GM19463 (cell line): ENCODE results near the gene CEP250.

Experiments
- ATAC-seq: cut with Tn5 transposase; IDR thresholded peaks from one replicate; pipeline ENCODE4 v1.9.1; 2021; ENCODE audit warnings: mild to moderate bottlenecking, moderate library complexity; ENCODE audit not compliant: unreplicated experiment

CEP250 gene

DNA sequence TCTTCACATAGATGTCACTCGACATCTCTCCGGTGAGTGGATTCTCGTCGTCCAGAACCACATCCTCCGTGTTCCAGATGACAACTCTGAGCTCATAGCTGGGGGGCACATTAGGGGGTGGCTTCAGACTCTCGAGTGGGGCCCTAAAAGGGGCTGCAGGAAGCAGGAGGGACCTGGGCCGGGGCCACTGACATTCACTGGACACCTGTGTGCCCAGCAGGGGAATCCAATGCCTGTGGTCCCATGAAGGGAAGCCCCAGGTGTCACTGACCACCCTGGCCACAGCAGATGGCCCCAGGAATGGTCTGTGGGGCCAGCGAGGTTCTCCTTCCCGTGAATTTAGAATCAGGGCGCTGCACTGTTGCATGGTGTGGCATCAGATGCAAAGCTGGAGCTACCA, 105.1 kb downstream of the CEP250 start:
- ATAC-seq: no peak

DNA sequence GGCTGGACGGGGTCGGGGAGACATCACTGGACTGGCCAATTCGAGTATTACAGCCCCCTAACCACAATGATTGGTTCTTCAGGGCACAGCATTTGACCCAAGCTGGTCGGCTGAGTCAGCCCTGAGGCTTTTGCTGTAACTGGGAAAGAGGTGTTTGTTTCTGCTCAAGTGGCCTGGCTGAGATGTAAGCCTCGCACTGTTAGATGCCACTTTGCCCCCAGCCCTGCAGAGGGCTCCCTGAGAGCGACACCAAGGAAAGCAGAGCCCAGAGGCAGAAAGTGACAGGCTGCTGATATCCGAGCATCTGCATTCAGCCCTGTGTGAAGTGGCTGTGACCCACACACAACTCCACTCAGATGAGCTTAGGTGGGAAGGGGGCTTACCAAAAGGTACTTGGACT, 105.9 kb downstream of the CEP250 start:
- ATAC-seq: no peak

DNA sequence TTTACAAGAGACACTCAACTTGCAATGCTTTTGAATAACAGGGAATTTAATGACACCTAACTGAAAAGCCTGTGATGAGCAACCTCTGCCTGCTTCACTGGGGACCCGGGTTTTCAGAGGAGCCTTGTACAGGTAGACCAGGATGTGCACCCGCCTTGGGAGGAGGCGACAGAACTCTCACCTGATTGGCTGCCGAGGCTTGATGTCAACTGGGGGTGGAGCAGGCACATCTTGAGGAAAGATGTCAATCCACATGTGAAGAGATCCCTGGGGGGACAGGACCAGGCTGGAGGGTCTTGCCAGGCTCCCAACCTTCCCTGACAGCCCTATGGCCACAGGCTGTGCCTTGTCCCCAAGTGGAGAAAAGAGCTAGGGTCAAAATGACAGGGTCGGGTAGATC, 106.3 kb downstream of the CEP250 start:
- no peak for ATAC-seq

DNA sequence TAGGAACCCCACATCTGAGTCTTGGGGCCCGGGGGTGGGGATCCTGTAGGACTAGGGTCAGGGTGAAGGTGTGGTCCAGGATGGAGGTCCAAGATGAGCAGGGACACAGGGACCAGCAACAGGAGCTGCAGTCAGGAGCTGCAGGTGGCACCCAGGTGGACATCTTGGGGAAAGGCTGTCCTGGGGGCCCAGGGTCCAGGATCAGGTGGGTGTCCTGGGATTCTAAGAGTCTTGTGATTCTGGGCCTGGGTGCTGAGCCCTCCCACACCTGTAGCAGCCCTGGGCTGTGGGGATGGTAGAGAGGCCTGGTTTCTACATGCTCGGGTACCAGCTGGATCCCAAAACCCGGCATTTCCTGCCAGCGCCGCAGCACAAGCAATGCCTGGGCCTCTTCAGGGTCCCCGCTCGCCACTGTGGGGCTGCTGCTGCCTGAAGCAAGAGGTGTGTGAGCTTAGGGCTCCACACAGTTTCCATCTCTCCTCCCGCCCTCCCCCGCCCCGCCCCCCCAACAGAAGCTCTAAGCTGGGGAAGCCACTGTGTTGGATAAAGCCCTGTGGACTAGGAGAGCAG, 107.2 kb downstream of the CEP250 start:
- no peak for ATAC-seq

DNA sequence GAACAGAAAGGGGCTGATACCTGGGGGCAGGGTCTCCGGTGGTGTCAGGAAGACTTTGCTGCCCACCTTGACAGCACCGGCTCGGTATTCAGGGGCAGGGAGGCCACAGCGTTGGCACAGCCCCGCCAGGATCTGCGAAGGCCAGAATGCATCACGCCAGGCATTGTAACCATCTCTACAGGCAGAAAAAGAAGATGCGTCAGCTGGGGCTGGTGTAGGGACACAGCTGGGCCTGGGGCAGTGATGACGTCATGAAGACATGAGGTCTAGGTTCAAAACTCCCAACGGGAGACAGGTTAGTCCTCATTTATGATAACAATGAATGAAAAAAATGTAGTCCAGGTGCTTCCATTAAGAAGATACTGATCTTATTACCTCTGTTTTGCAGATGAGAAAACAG, 108.4 kb downstream of the CEP250 start:
- ATAC-seq: no peak

DNA sequence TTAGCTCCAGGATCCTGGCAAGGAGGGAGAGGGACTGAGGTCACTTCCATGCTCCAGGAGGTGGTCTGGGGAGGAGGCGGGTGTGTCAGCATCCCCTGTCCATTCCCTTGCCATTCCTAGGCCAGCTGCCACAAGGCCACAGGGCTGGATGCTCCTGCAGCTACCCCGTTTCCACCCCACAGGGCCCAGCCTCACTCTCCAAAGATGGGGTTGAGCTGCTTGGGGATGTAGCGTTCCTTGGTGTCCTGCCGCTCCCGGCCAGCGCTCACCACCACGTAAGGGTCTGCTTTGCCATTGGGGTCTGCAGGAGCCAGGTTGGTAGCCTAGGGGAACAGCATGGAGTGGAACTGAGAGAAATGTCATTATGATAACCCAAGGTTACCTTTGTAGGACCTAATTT, 109.5 kb downstream of the CEP250 start:
- ATAC-seq: no peak

DNA sequence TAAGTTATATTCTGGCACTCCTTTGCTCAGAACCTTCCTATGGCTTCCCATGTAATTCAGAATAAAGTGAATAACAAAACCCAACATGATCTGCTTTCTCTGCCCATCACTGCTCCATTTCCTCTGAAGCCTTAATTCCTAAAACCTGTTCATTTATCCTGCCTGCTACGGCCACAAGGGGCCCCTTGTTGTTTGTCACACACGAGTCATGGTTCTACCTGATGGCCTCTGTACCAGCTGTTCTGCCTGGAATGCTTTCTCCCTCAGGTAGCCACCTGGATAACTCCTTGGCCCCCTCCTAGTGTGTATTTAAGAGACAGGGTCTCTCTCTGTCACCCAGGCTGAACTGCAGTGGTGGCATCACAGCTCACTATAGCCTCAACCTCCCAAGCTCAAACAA, 113.2 kb downstream of the CEP250 start:
- no peak for ATAC-seq
